Neuron (in vitro differentiated cells): ENCODE data around the gene PODXL2.
"Not testable (repeated sequence)": the region's sequence is repeated elsewhere in the genome, so short reads cannot be mapped to it uniquely, and the experiment has no call there.

Experiments
- H2AFZ ChIP-seq: one replicate; pipeline ENCODE4 v1.6.1; 2013; ENCODE audit warnings: low read depth, mild to moderate bottlenecking, inconsistent platforms, low read length, moderate library complexity
- H3K27me3 ChIP-seq: one replicate; pipeline ENCODE4 v1.6.1; 2013; ENCODE audit warnings: low read length; ENCODE audit not compliant: insufficient read depth
- H3K36me3 ChIP-seq: one replicate; pipeline ENCODE4 v1.6.1; 2013; ENCODE audit warnings: low read length; ENCODE audit not compliant: insufficient read depth
- H3K4me1 ChIP-seq: one replicate; pipeline ENCODE4 v1.6.1; 2013; ENCODE audit warnings: low read length; ENCODE audit not compliant: insufficient read depth
- H3K4me3 ChIP-seq: 2 replicates; pipeline ENCODE4 v1.5.1; 2013; ENCODE audit warnings: mild to moderate bottlenecking, low read length, moderate library complexity
- H3K9me3 ChIP-seq: one replicate; pipeline ENCODE4 v1.6.1; 2013; ENCODE audit warnings: low read length

The PODXL2 gene

GRCh38 chr3:127595303-127595702 is 33.7 kb upstream of the PODXL2 start:
- H3K9me3 ChIP-seq = no peaks in the 10 kb centered on the region
- peaks cover 23% of the 10 kb centered on the region for H3K4me1 ChIP-seq
- peaks cover 10% of the 10 kb centered on the region for H3K36me3 ChIP-seq
- H3K4me3 ChIP-seq = no peak overlapping the region
- H2AFZ ChIP-seq = no peak overlapping the region
- H3K27me3 ChIP-seq = no peaks in the 10 kb centered on the region

- no peaks in the 10 kb centered on the region for H3K9me3 ChIP-seq
- no peak overlapping the region for H2AFZ ChIP-seq
- H3K4me1 ChIP-seq = peaks cover 20% of the 10 kb centered on the region
- no peak overlapping the region for H3K4me3 ChIP-seq
- no peaks in the 10 kb centered on the region for H3K27me3 ChIP-seq
- peaks cover 27% of the 10 kb centered on the region for H3K36me3 ChIP-seq
These were observed 31.8 kb upstream of the PODXL2 start for GRCh38 chr3:127597020-127597771.

- Histone ChIP-seq H3K36me3 (peaks cover 38% of the 10 kb centered on the region), H3K4me3 (peak overlapping the region; percentile 68), H2AFZ (no peak overlapping the region), H3K9me3 (no peaks in the 10 kb centered on the region), H3K27me3 (no peaks in the 10 kb centered on the region), H3K4me1 (peaks cover 20% of the 10 kb centered on the region)
These were observed 30.0 kb upstream of the PODXL2 start for GRCh38 chr3:127598841-127599570.

- no peak overlapping the region for H3K4me3 ChIP-seq
- peaks cover 54% of the 10 kb centered on the region for H3K36me3 ChIP-seq
- H2AFZ ChIP-seq = no peak overlapping the region
- no peaks in the 10 kb centered on the region for H3K9me3 ChIP-seq
- no peaks in the 10 kb centered on the region for H3K27me3 ChIP-seq
- H3K4me1 ChIP-seq = peaks cover 20% of the 10 kb centered on the region
These were observed 28.1 kb upstream of the PODXL2 start for GRCh38 chr3:127600749-127601456.

- peaks cover 86% of the 10 kb centered on the region for H3K36me3 ChIP-seq
These were observed 24.9 kb upstream of the PODXL2 start for GRCh38 chr3:127604035-127604434.

GRCh38 chr3:127604546-127605165 is 24.3 kb upstream of the PODXL2 start:
- peaks cover 88% of the 10 kb centered on the region for H3K36me3 ChIP-seq
- H3K9me3 ChIP-seq = no peaks in the 10 kb centered on the region
- no peaks in the 10 kb centered on the region for H3K27me3 ChIP-seq
- H2AFZ ChIP-seq = no peak overlapping the region
- no peak overlapping the region for H3K4me3 ChIP-seq
- H3K4me1 ChIP-seq = peaks cover 10% of the 10 kb centered on the region

More at GRCh38 chr3:127604035-127604434, 24.9 kb upstream of the PODXL2 start:
- peaks cover 16% of the 10 kb centered on the region for H3K4me1 ChIP-seq
- no peaks in the 10 kb centered on the region for H3K27me3 ChIP-seq
- no peaks in the 10 kb centered on the region for H3K9me3 ChIP-seq
- no peak overlapping the region for H3K4me3 ChIP-seq
- H2AFZ ChIP-seq = no peak overlapping the region

GRCh38 chr3:127605547-127605946 is 23.4 kb upstream of the PODXL2 start:
- peaks cover 86% of the 10 kb centered on the region for H3K36me3 ChIP-seq

GRCh38 chr3:127606086-127606805 is 22.7 kb upstream of the PODXL2 start:
- H2AFZ ChIP-seq = no peak overlapping the region
- no peaks in the 10 kb centered on the region for H3K9me3 ChIP-seq
- H3K4me3 ChIP-seq = no peak overlapping the region
- H3K4me1 ChIP-seq = no peaks in the 10 kb centered on the region
- no peaks in the 10 kb centered on the region for H3K27me3 ChIP-seq
- H3K36me3 ChIP-seq = peaks cover 86% of the 10 kb centered on the region

More at GRCh38 chr3:127605547-127605946, 23.4 kb upstream of the PODXL2 start:
- H3K4me3 ChIP-seq, H3K9me3 ChIP-seq, H2AFZ ChIP-seq, H3K27me3 ChIP-seq, H3K4me1 ChIP-seq: not testable (repeated sequence)

- H3K9me3 ChIP-seq = no peaks in the 10 kb centered on the region
- H3K27me3 ChIP-seq = no peaks in the 10 kb centered on the region
- H2AFZ ChIP-seq = no peak overlapping the region
- no peaks in the 10 kb centered on the region for H3K4me1 ChIP-seq
- H3K36me3 ChIP-seq = peaks cover 83% of the 10 kb centered on the region
- no peak overlapping the region for H3K4me3 ChIP-seq
These were observed 21.9 kb upstream of the PODXL2 start for GRCh38 chr3:127606981-127607595.

GRCh38 chr3:127607675-127608361 is 21.2 kb upstream of the PODXL2 start:
- Histone ChIP-seq H3K4me1 (no peaks in the 10 kb centered on the region), H3K36me3 (peaks cover 85% of the 10 kb centered on the region)

GRCh38 chr3:127608362-127608718 is 20.6 kb upstream of the PODXL2 start:
- H3K4me1 ChIP-seq = no peaks in the 10 kb centered on the region
- no peaks in the 10 kb centered on the region for H3K27me3 ChIP-seq
- H2AFZ ChIP-seq = no peak overlapping the region
- H3K9me3 ChIP-seq = no peaks in the 10 kb centered on the region
- peaks cover 90% of the 10 kb centered on the region for H3K36me3 ChIP-seq
- H3K4me3 ChIP-seq = no peak overlapping the region

More at GRCh38 chr3:127607675-127608361, 21.2 kb upstream of the PODXL2 start:
- H3K9me3 ChIP-seq = no peaks in the 10 kb centered on the region
- H3K4me3 ChIP-seq = no peak overlapping the region
- H2AFZ ChIP-seq = no peak overlapping the region
- H3K27me3 ChIP-seq = no peaks in the 10 kb centered on the region

GRCh38 chr3:127610105-127610504 is 18.9 kb upstream of the PODXL2 start:
- H3K4me3 ChIP-seq = no peak overlapping the region
- H2AFZ ChIP-seq = no peak overlapping the region
- no peaks in the 10 kb centered on the region for H3K27me3 ChIP-seq
- H3K36me3 ChIP-seq = peaks cover 91% of the 10 kb centered on the region
- H3K4me1 ChIP-seq = no peaks in the 10 kb centered on the region
- no peaks in the 10 kb centered on the region for H3K9me3 ChIP-seq
